PC-9 (cell line): ENCODE data around the gene ARHGAP24.

Source experiments
- EZH2 ChIP-seq: fragments of 200-600 bp; sonication (generic); IDR thresholded peaks from 2 replicates; pipeline ENCODE4 v1.8.0; 2017; ENCODE audit warnings: antibody characterized with exemption, low read depth
- TF ChIP-seq, protein P1 (sequence below): fragments of 200-600 bp; sonication (generic); conservative IDR thresholded peaks from 2 replicates; pipeline ENCODE4 v1.6.1; 2017; ENCODE audit warnings: mixed run types, antibody characterized with exemption, mild to moderate bottlenecking, moderate library complexity

DNA sequence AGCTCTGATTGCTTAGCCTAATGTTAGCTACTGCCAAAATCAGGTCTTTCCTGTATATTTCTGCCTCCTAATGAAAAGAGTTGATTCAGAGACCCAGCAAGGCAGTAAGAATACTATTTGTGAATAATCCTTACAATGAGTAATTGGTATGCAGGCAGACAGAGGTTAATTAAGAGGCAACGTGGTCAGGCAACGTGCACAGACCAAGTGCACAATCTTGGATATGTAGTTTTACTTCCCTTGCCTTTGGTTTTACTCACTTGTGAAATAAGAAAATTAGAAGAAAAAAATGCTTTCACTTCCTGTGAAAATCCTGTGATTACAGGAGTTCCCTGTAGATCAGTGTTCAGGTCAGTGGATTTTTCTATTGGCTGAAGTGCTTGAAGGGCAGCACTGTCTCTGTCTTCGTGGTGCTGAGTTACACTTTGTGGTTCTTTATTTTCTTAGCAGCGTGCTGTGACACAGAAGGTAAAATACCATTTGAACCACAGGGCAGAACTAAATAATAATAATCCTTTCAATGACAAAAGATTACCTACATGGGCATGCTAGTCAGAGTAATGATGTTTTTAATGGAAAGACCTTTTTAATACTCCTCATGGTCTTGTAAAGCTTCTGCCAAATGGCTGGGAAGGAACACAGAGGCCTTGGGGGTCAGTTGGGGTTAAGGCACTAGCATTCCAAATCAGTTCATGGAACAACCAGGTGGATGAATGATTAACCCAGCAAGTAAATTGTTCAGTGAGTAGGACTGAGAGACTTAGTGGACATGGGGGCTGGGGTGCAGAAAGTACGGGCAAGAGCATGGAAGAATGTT is 454.0 kb downstream of the ARHGAP24 start:
- TF ChIP-seq, protein P1, sequence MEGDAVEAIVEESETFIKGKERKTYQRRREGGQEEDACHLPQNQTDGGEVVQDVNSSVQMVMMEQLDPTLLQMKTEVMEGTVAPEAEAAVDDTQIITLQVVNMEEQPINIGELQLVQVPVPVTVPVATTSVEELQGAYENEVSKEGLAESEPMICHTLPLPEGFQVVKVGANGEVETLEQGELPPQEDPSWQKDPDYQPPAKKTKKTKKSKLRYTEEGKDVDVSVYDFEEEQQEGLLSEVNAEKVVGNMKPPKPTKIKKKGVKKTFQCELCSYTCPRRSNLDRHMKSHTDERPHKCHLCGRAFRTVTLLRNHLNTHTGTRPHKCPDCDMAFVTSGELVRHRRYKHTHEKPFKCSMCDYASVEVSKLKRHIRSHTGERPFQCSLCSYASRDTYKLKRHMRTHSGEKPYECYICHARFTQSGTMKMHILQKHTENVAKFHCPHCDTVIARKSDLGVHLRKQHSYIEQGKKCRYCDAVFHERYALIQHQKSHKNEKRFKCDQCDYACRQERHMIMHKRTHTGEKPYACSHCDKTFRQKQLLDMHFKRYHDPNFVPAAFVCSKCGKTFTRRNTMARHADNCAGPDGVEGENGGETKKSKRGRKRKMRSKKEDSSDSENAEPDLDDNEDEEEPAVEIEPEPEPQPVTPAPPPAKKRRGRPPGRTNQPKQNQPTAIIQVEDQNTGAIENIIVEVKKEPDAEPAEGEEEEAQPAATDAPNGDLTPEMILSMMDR = no peak
- no peak for TF ChIP-seq EZH2
